GM19372 (cell line): Measurements from ENCODE around the gene TRAF3.
"Not testable (repeated sequence)": the region's sequence is repeated elsewhere in the genome, so short reads cannot be mapped to it uniquely, and the experiment has no call there.

Source experiments
- ATAC-seq: cut with Tn5 transposase; IDR thresholded peaks from one replicate; pipeline ENCODE4 v1.9.1; 2021; ENCODE audit warnings: mild to moderate bottlenecking, low read depth, moderate library complexity; ENCODE audit not compliant: unreplicated experiment

The TRAF3 gene

DNA sequence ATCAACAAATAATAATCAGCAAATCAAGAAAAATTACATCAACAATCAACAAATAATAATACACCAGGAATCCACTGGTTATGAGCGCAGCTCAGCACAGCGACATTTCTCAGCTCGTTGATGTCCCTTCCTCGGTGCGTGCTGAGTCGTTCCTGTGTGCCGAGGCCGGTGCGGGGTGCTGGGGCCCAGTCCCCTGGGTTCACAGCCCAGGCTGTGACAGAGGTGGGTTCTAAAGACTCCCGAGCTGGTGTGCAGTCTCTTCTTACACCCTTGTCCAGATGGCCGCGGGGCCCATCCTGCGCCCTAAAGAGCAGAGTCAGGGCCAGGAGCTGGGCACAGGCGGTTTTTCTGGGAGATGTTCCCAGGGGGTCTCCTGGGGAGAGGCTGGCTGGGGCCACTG, 26.9 kb upstream of the TRAF3 start:
- no peak for ATAC-seq

GRCh38 chr14:102751088-102751487, 26.2 kb upstream of the TRAF3 start:
- no peak for ATAC-seq

DNA sequence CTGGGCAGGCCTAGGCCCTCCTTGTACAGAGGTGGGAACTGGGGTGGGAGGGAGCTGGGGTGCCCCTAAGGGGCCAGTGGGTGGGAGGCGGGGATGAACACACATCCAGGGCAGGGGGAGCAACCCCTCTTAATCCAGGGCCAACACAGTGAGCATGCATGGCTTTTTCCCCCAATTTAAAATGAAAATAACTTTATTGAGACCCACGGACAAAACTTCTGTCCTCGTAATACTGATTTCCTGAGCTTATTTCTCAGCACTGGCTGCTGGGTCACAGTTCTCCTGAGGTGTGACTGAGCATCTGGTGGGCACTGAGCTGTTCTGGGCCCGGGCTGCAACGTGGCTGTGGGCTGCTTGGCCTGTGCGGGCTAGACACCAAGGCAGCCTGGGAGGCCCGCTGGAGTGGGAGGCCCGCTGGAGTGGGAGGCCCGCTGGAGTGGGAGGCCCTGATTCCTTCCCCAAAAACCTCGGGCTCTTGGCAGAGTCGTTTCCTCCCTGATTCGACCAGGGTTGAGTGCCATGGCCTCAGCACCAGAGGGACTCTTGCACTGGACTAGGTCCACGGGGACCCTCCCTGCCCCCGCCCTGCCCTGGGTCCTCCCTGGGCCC, 24.9 kb upstream of the TRAF3 start:
- ATAC-seq = no peak

DNA sequence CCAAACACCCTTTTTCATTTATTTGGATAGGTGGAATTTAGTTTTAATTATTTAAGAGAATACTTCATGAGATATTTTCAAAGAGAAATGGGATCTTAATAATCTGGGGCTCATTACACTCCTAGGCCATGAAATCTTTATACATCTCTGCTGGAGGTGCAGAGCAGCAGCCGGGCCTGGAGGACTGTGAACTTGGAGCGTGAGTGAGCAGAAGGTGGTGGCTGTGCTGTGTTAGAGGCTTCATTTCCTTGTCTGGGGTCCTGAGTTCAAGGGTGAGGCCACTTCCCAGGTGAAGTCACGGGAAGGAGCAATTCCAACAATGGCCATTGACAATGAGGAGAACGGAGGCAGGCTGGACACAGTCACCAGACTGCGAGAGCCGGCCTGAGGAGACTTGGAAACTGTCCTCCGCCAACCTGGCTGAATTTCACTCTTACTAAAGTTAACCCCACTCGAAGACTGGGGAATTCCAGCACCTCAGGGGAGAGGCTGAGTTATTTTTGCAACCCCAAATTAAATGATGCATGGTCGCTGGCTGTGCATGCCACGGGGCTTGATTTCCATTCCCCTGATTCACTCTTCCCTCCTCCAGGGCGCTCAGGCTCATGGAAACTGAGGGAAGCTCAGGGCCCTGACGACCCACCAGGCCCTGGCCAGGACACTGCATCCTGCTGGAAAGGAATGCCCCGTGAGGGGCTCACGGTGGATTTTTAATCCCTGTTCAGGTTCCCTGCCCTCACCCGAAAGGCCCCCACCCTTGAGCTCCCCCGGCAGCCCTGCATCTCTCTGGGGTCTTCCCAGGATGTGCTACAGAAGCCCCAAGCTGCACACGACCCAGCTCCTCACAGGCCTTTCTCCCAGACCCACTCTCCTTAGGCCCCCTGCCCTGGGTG, 22.6 kb upstream of the TRAF3 start:
- peak; percentile 40 for ATAC-seq

DNA sequence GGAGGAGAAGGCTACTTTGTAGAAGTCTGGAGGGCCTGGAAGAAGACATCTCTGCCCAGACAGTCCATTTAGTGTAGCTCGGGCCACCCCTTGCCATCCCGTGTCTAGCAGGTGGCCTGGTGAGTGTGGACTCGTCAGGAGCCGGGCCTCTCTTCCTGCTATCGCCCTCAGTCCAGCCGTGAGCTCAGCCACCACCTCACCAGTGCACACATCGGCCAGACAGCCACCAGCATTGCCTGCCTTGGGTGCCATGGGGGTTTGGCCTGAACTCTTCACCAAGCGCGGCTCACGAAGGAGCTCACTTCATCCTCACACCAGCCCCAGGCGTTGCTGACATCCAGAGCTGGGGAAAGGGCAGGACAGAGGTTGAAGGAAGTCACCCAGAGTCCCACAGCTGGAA, 19.6 kb upstream of the TRAF3 start:
- ATAC-seq = no peak

GRCh38 chr14:102758087-102758486, 19.2 kb upstream of the TRAF3 start:
- ATAC-seq = no peak

- ATAC-seq = no peak
Observed at GRCh38 chr14:102759456-102760187, 17.6 kb upstream of the TRAF3 start.

DNA sequence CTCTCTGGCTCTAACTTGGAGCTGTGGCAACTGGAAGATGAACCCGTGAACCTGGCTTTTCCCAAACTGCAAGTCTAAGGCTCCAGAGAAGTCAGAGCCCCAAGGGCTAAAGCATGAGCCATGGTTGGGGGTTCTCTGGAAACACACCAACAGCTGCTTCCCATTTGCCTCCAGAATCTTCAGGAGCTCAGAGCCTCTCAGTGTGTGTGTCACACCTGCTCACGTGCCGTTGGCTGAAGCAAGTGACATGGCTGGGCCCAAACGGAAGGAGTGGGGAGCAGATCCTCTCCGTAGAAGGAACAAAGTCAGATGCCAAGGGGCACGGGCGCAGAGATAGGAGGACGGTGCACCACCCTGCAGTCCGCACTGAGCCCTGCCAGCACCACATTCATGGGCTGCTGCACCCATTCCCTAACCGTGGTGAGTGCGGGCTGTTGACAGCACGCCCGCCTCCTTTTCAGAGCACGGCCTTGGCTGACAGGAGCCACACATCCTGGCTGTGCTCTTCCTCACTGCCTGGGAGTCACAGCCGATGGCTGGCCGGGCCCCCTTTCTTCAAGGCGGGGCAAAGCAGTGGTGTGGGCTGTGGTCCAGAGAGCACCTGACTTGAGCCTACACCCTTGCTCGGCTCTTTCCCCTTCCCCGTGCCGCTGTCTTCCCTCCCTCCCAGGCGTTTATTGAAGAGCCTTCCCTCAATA, 16.6 kb upstream of the TRAF3 start:
- no peak for ATAC-seq

DNA sequence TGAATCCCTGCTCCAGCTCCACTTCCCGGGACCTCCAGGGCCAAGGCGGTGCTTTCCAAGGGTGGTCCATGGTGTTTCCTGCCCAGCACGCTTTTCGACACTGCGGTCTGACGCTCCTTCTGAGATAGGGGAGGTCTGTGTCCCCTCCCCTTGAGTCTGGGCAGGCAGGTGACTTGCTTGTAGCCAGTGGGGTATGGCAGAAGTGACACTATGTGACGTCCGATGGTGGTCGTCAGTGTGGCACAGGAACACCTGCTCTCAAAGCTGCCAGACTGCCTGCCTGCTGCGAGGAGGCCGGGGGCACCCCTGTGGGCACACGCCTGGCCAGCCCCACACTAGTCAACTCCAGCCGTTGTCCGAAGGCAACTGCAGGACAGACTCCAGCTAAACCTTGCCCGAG, 16.0 kb upstream of the TRAF3 start:
- no peak for ATAC-seq

- peak; percentile 64 for ATAC-seq
Observed at GRCh38 chr14:102764220-102764671, 13.0 kb upstream of the TRAF3 start.

DNA sequence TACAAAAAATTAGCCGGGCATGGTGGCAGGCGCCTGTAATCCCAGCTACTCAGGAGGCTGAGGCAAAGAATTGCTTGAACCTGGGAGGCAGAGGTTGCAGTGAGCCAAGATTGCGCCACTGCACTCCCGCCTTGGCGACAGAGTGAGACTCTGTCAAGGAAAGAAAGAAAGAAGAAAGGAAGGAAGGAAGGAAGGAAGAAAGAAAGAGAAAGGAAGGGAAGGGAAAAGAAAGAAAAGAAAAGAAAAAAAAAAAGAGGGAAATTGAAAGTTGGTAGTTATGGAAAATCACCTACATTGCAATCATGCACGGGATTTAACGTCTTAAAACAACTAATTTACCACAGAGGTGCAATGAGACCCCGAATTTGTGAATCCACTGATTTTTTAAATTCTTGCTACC, 11.5 kb upstream of the TRAF3 start:
- not testable (repeated sequence) for ATAC-seq

GRCh38 chr14:102768223-102769048, 8.8 kb upstream of the TRAF3 start:
- ATAC-seq = peak; percentile 59

DNA sequence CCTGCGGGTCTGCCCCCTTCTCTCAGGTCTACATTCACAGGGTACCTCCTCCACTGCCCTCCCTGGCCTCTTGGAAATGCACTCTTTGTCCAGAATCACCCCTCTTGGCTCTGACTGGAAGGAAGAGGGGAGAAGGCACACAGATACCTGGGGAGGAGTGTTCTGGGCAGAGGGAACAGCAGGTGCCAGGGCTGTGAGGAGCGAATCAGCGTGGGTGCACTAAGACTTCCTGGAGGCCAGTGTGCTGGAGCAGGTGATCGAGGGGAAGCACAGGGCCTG, 8.3 kb upstream of the TRAF3 start:
- ATAC-seq = no peak

DNA sequence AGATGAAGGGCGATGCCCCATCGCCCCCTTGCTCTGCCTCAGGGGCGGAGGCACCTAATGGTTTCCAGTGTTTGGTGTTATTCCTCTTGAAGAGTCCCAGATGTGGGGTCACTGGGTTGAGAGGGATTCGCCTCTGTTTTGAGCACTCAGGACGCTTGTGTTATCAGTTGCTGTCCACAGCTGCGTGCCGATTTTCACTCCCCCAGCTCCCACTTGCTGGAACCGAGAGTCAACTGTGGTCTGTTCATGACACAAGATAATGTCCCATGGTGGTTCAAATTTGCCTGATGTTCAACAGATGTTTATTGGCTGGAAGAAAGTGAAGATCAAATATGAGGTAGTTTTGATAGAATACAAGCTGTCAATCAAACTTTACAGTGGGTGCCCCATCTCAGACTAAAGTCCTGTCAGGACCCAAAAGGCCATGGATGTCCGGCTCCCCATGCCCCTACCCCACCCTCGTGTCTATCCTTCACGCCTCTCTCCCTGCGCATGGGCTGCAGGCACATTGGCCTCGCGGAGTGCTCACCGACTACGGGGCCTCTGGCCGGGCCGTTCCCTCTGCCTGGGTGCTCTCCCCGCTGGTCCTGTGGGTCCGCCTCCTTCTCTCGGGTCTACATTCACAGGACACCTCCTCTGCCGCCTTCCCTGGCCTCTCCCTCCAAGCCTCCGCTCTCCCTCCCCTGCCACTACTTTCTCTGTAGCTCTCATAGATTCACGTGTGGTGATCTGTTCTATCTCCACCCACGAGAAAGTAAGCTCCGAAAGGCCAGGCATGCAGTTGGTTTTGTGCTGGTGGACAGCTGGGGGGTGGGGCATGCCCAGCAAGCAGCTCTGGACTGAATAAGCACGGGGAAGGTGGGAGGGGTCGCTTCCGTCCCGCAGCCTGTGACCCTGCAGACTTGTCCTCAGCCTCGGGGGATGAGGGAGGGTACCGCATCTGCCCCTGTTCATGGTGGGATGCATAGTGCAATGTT, 6.8 kb upstream of the TRAF3 start:
- ATAC-seq = no peak

DNA sequence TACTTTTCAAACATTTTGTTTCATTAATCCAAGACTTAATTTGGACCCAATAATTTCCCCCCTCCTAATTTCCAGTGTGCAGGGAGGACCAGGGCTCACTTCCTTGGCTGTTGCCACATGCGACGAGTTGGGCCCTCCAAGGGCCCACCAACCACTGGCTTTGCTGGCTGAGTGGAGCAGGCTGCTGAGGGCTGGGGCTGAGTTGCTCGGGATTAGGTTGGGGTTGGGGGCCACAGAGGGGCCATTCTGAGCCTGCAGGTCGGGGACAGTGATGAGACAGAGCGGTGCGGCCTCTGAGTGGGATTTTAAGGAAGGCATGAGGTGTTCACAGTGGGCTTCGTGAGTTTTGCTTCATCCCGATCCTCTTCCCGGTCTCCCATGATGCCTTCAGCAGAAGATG, 6.1 kb upstream of the TRAF3 start:
- no peak for ATAC-seq

- no peak for ATAC-seq
Observed at GRCh38 chr14:102772781-102773570, 4.3 kb upstream of the TRAF3 start.

DNA sequence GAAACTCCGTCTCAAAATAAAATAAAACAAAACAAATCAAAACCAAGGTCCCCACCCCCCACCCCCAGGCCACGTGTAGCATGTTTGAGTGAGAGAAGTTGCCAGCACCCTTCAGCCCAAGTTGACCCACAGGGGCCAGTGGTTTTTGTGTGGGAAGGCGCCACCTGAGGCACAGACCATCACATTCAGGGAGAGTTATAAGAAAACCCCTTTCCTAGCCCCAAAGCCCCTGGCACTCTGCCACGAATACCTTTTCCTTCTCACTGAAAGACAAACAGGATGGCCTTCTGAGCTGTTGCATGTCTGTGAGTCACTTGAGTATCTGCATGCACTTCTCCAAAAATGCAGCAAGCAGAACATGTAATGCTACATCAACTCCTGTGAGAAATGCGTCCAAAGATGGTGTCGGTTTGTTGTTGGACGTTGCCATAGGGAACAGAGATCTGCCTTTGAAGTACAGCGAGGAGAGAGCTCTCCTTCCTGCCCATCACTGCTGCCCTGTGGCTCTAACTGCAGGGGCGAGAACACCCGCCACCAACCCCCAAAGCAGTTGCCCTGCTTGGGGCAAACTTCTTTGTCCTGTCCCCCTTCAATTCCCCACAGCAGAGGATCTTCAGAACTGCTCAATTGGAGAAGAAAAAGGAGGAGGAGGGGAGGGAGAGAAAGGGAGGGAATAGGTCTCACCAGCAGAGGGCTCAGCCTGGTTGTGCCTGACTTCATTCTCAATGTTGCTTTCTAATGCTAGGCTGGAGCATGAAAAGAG, 2.7 kb upstream of the TRAF3 start:
- ATAC-seq = peak; percentile 33
